HG02943 (cell line): ENCODE results near the gene TMEM114.

Source experiments
- ATAC-seq: cut with Tn5 transposase; IDR thresholded peaks from one replicate; pipeline ENCODE4 v1.9.1; 2021; ENCODE audit warnings: mild to moderate bottlenecking, low read depth, moderate library complexity; ENCODE audit not compliant: unreplicated experiment

TMEM114 gene

DNA sequence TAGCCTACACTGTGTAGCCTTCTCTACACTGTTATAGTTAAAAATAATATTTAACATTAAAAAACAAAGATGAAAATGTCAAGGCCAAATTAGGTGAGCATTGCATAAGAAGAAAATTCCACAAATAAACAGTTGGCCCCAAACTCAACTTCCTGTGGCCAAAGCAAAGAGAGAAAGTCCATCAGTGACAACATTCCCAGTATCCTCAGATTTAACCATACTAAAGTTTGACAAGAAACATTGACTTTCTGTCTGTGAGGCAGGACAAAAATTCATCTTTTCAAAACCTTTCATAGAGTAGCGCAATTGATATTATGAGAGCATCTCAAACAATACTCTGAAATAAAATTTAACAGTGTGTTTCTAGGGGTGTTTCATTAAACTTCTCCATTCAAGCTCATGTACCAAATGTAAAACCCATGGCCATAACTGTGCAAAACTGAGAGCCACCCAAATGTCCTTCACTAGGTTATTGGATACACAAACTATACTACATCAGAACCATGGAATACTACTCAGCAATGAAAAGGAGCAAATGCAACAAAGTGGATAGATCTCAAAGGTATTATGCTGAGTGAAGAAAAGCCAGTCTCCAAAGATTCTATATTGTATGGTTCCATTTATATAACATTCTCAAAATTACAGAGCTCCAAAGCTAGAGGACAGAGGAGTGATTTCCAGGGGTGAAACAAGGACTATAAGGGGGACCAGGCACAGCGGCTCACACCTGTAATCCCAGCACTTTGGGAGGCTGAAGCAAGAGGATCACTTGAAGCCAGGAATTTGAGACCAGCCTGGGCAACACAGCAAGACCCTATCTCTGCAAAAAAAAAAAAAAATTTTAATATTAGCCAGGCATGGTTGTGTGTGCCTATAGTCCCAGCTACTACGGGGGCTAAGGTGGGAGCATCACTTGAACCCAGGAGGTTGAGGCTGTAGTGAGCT, 38.7 kb downstream of the TMEM114 start:
- ATAC-seq = no peak

GRCh38 chr16:8550728-8551387, 39.5 kb downstream of the TMEM114 start:
- ATAC-seq = no peak

DNA sequence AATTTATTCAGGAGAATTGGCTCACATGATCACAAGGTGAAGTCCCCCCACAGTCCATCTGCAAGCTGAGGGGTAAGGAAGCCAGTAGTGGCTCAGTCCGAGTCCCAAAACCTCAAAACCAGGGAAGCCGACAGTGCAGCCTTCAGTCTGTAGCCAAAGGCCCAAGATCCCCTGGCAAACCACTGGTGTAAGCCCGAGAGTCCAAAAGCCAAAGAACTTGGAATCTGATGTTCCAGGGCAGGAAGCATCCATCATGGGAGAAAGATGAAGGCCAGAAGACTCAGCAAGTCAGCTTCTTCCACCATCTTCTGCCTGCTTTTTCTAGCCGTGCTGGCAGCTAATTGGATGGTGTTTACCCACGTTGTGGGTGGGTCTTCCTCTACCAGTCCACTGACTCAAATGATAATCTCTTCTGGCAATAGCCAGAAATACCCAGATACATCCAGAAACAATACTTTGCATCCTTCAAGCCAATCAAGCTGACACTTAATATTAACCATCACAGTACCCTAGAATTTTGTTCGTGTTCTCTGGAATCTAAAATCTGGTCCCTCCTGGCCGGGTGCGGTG, 40.4 kb downstream of the TMEM114 start:
- no peak for ATAC-seq

DNA sequence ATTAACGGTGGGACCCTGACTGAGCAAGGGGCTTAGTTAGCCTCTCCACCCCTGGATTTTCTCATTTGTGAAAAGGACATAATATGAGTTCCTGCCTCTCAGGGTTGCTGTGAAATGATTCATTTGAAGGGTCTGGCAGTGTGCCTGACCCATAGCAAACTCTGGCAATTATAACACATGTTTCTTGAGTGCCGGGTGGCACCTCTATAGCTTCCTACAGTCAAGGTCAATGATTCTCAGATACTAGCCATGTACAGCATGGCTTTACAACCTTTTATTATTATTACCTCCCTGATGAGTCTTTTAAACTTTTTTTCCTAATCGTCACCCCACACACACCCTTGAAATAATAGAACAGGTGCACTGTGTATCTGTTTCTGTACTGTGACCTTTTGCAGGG, 42.1 kb downstream of the TMEM114 start:
- ATAC-seq = no peak

DNA sequence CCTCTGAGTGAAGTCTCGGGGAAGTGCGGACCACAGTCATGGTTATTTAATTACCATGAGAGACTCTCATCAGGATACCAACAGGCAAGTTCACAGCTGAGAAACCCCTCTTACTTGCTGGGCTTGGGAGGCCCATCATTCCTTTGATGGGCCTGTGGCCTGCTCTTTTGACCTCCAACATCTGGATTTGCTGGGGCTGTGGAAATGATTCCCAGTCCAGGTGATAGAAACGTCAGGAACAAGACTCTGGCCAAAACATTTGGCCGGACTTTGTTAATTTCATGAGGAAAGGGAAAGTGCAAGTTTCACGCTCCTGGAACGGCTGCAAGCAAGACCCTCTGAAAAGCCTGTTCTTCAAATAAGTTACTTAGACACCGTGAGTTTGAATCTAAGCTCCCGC, 42.5 kb downstream of the TMEM114 start:
- no peak for ATAC-seq

DNA sequence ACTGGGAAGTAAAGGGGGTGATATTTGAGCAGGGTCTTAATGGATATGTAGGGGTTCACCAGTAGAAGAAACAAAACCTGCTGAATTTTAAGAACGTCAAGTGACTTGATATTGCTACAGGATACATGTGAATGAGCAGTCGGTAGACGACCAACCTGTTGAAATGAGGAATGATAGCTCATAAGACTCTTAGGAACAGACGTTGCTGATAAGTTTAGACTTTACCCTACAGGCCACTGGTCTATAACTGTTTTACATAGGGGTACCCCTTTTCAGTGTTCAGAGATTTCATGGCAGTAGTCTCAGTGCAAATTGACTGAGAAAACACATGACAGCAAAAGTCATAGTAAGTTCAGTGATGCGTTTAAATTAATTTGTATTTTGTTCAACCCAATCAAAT, 45.9 kb downstream of the TMEM114 start:
- ATAC-seq = no peak

DNA sequence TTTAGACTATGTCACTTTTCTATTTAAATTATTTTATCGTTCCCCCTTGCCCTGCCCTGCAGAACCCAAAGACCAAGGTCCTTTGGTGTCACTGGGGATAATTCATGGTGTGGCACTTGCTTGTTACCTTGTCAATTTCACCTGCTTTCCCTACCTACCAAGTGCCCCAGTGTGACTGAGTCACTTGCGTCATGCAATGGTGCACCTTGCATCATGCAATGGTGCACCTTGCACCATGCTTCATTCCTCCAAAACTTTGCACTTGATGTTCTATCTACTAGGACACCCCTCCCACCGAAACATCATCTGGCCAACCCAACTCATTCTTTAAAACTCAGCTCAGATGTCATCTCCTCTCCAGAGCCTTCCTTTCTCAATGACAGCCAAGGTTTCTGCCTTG, 47.1 kb downstream of the TMEM114 start:
- ATAC-seq = no peak

GRCh38 chr16:8542393-8542792, 47.9 kb downstream of the TMEM114 start:
- no peak for ATAC-seq

DNA sequence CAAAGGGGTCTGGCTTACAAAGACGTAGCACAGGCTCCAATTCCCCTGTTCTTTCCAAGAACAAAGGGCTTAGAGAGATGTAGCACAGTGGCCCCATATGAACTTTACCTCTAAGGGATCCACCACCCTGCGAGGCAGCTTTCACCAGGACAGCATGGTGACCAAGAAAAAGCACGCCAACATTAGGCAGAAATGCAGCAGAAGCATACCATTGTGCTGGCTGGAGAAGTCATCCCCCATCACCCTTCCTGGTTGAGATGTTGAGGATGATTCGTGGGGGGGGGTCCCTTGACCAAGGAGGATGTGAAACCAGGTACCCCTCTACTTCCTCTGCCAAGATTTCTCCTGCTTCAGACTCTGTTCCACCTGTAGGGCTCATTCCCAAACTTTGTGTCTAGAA, 48.4 kb downstream of the TMEM114 start:
- no peak for ATAC-seq

- ATAC-seq = no peak
Measured at GRCh38 chr16:8537691-8538342, 52.5 kb downstream of the TMEM114 start.

- no peak for ATAC-seq
Measured at GRCh38 chr16:8533509-8533908, 56.8 kb downstream of the TMEM114 start.

DNA sequence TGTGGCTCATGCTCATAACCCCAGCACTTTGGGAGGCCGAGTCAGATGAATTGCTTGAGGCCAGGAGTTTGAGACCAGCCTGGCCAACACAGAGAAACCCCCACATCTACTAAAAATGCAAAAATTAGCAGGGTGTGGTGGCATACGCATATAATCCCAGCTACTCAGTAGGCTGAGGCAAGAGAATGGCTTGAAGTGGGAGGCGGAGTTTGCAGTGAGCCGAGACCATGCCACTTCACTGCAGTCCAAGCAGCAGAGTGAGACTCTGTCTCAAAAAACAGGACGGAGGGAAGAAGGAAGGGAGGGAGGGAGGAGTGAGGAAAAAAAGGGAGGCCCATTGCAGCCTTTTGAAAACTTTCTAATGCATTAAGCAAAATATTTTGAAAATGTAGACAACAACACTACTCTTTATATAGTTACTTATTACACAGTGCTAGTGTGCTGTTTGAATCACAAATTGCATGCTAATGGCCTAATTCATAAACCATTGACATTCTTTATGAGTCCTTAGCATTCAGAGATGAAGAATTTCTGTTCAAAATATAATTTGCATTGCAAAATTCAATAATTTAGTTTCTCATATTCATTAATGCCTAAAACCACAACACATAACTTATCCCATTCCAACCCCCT, 59.4 kb downstream of the TMEM114 start:
- ATAC-seq = no peak

GRCh38 chr16:8528471-8528870, 61.8 kb downstream of the TMEM114 start:
- ATAC-seq = no peak

- no peak for ATAC-seq
Measured at GRCh38 chr16:8523932-8524331, 66.4 kb downstream of the TMEM114 start.

GRCh38 chr16:8522757-8523156, 67.6 kb downstream of the TMEM114 start:
- no peak for ATAC-seq

DNA sequence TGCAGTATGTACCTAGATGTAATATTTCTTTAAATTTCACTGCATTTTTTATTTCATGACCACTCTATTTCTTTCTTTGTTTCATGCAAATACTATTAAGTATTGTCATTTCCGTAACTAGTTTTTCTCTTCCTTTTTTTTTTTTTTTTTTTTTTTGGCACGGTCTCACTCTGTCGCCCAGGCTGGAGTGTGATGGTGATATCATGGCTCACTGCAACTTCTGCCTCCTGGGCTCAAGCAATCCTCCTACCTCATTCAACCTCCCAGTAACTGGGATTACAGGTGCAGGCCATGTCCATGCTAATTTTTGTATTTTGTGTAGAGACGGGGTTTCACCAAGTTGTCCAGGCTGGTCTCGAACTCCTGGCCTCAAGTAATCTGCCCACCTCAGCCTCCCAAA, 70.7 kb downstream of the TMEM114 start:
- ATAC-seq = no peak
